ENCODE results near the gene NRXN3. TPM values are rescaled to one million over a fixed set of nuclear protein-coding genes. Genes with fewer than 3 reads are reported as not detected.
"Not testable (repeated sequence)": the region's sequence is repeated elsewhere in the genome, so short reads cannot be mapped to it uniquely, and the experiment has no call there.

NRXN3 gene
- total RNA-seq, 5 donors from 2014 or later (not counting 1 experiment from before 2014, with no cell fraction given): not detected

- Mint-ChIP-seq H3K36me3 (no peaks in the 10 kb centered on the region), H3K4me1 (no peaks in the 10 kb centered on the region), H3K27ac (no peak overlapping the region), H3K9me3 (peaks cover 0 to 8% (median 2%) of the 10 kb centered on the region in 3 donors), H3K27me3 (peaks cover 0 to 6% of the 10 kb centered on the region in 2 donors), H3K4me3 (no peak overlapping the region)
- Histone ChIP-seq H3K9me3 (no peaks in the 10 kb centered on the region), H3K36me3 (ENCODE audit: control insufficient read depth in 2 of 2, extremely low read depth in 1 of 2, insufficient read depth in 1 of 2, low read length in 1 of 2) (no peaks in the 10 kb centered on the region), H3K27ac (ENCODE audit: low read length) (no peak overlapping the region), H3K4me3 (ENCODE audit: control insufficient read depth in 1 of 2, extremely low read depth in 1 of 2, low read length in 1 of 2) (no peak overlapping the region), H3K27me3 (replicated peaks in 1 of 2; ENCODE audit: control insufficient read depth in 2 of 2, extremely low read depth in 1 of 2, insufficient read depth in 2 of 2, low read length in 1 of 2) (no peaks in the 10 kb centered on the region), H3K4me1 (ENCODE audit: control insufficient read depth in 1 of 2, extremely low read depth in 1 of 2, insufficient read depth in 2 of 2, low read length in 2 of 2) (no peaks in the 10 kb centered on the region)
- POLR2A ChIA-PET: no interaction called here
- no peak for DNase-seq
- no peak for ATAC-seq (replicated peaks in 1 of 4)
- CTCF ChIA-PET: no interaction called here
- 60% methylated on average over 1 of the region's 5 CpGs for WGBS (ENCODE audit: insufficient coverage)
Observed at GRCh38 chr14:78479127-78479780, 309.1 kb downstream of the NRXN3 start.

GRCh38 chr14:78484028-78484427 lies 313.9 kb downstream of the NRXN3 start:
- no peak overlapping the region for H3K4me3 Mint-ChIP-seq
- no peak for ATAC-seq (replicated peaks in 1 of 4)
- no peak overlapping the region for H3K27ac ChIP-seq (ENCODE audit: low read length)
- no peaks in the 10 kb centered on the region for H3K4me1 Mint-ChIP-seq
- POLR2A ChIA-PET: no interaction called here
- H3K4me1 ChIP-seq (ENCODE audit: control insufficient read depth in 1 of 2, extremely low read depth in 1 of 2, insufficient read depth in 2 of 2, low read length in 2 of 2): no peaks in the 10 kb centered on the region
- H3K9me3 ChIP-seq: no peaks in the 10 kb centered on the region
- H3K9me3 Mint-ChIP-seq: no peaks in the 10 kb centered on the region
- H3K27me3 Mint-ChIP-seq: no peaks in the 10 kb centered on the region
- no peaks in the 10 kb centered on the region for H3K27me3 ChIP-seq (replicated peaks in 1 of 2; ENCODE audit: control insufficient read depth in 2 of 2, extremely low read depth in 1 of 2, insufficient read depth in 2 of 2, low read length in 1 of 2)
- WGBS (ENCODE audit: insufficient coverage): no CpG with 5 or more reads among the region's 2 CpGs
- no peak overlapping the region for H3K27ac Mint-ChIP-seq
- H3K4me3 ChIP-seq (ENCODE audit: control insufficient read depth in 1 of 2, extremely low read depth in 1 of 2, low read length in 1 of 2): no peak overlapping the region
- CTCF ChIA-PET: no interaction called here
- DNase-seq: no peak
- H3K36me3 ChIP-seq (ENCODE audit: control insufficient read depth in 2 of 2, extremely low read depth in 1 of 2, insufficient read depth in 1 of 2, low read length in 1 of 2): no peaks in the 10 kb centered on the region
- H3K36me3 Mint-ChIP-seq: no peaks in the 10 kb centered on the region

- CTCF ChIA-PET: no interaction called here
- Mint-ChIP-seq H3K4me3 (no peak overlapping the region), H3K27ac (no peak overlapping the region), H3K4me1 (no peaks in the 10 kb centered on the region), H3K27me3 (no peaks in the 10 kb centered on the region), H3K36me3 (no peaks in the 10 kb centered on the region), H3K9me3 (no peaks in the 10 kb centered on the region)
- Histone ChIP-seq H3K4me3 (ENCODE audit: control insufficient read depth in 1 of 2, extremely low read depth in 1 of 2, low read length in 1 of 2) (no peak overlapping the region), H3K27me3 (replicated peaks in 1 of 2; ENCODE audit: control insufficient read depth in 2 of 2, extremely low read depth in 1 of 2, insufficient read depth in 2 of 2, low read length in 1 of 2) (no peaks in the 10 kb centered on the region), H3K36me3 (ENCODE audit: control insufficient read depth in 2 of 2, extremely low read depth in 1 of 2, insufficient read depth in 1 of 2, low read length in 1 of 2) (no peaks in the 10 kb centered on the region), H3K9me3 (no peaks in the 10 kb centered on the region), H3K4me1 (ENCODE audit: control insufficient read depth in 1 of 2, extremely low read depth in 1 of 2, insufficient read depth in 2 of 2, low read length in 2 of 2) (no peaks in the 10 kb centered on the region), H3K27ac (ENCODE audit: low read length) (no peak overlapping the region)
- no peak for ATAC-seq (replicated peaks in 1 of 4)
- no peak for DNase-seq
- POLR2A ChIA-PET: no interaction called here
Observed at GRCh38 chr14:78486081-78486480, 315.9 kb downstream of the NRXN3 start.

GRCh38 chr14:78486621-78487020 lies 316.4 kb downstream of the NRXN3 start:
- Histone ChIP-seq H3K27ac (ENCODE audit: low read length) (no peak overlapping the region), H3K4me1 (ENCODE audit: control insufficient read depth in 1 of 2, extremely low read depth in 1 of 2, insufficient read depth in 2 of 2, low read length in 2 of 2) (no peaks in the 10 kb centered on the region), H3K27me3 (replicated peaks in 1 of 2; ENCODE audit: control insufficient read depth in 2 of 2, extremely low read depth in 1 of 2, insufficient read depth in 2 of 2, low read length in 1 of 2) (no peaks in the 10 kb centered on the region), H3K9me3 (no peaks in the 10 kb centered on the region), H3K36me3 (ENCODE audit: control insufficient read depth in 2 of 2, extremely low read depth in 1 of 2, insufficient read depth in 1 of 2, low read length in 1 of 2) (no peaks in the 10 kb centered on the region), H3K4me3 (ENCODE audit: control insufficient read depth in 1 of 2, extremely low read depth in 1 of 2, low read length in 1 of 2) (no peak overlapping the region)
- no peak overlapping the region for H3K4me3 Mint-ChIP-seq
- no peak for DNase-seq
- no peaks in the 10 kb centered on the region for H3K27me3 Mint-ChIP-seq
- no CpG with 5 or more reads among the region's 1 CpG for WGBS (ENCODE audit: insufficient coverage)
- no peaks in the 10 kb centered on the region for H3K4me1 Mint-ChIP-seq
- no peak overlapping the region for H3K27ac Mint-ChIP-seq
- ChIA-PET CTCF (no interaction called here), POLR2A (no interaction called here)
- H3K36me3 Mint-ChIP-seq: no peaks in the 10 kb centered on the region
- H3K9me3 Mint-ChIP-seq: no peaks in the 10 kb centered on the region
- ATAC-seq (replicated peaks in 1 of 4): no peak

GRCh38 chr14:78487573-78487972 lies 317.4 kb downstream of the NRXN3 start:
- CTCF ChIA-PET; H3K36me3 ChIP-seq (ENCODE audit: control insufficient read depth in 2 of 2, extremely low read depth in 1 of 2, insufficient read depth in 1 of 2, low read length in 1 of 2); H3K27me3 Mint-ChIP-seq; H3K27me3 ChIP-seq (replicated peaks in 1 of 2; ENCODE audit: control insufficient read depth in 2 of 2, extremely low read depth in 1 of 2, insufficient read depth in 2 of 2, low read length in 1 of 2); ATAC-seq (replicated peaks in 1 of 4); H3K9me3 ChIP-seq; H3K27ac ChIP-seq (ENCODE audit: low read length); H3K4me1 Mint-ChIP-seq; DNase-seq; H3K4me3 ChIP-seq (ENCODE audit: control insufficient read depth in 1 of 2, extremely low read depth in 1 of 2, low read length in 1 of 2); POLR2A ChIA-PET; H3K4me3 Mint-ChIP-seq; H3K36me3 Mint-ChIP-seq; H3K27ac Mint-ChIP-seq; H3K4me1 ChIP-seq (ENCODE audit: control insufficient read depth in 1 of 2, extremely low read depth in 1 of 2, insufficient read depth in 2 of 2, low read length in 2 of 2); H3K9me3 Mint-ChIP-seq: not testable (repeated sequence)
- no CpG with 5 or more reads among the region's 2 CpGs for whole genome bisulfite sequencing (ENCODE audit: insufficient coverage)

- H3K4me3 Mint-ChIP-seq: no peak overlapping the region
- H3K36me3 ChIP-seq (ENCODE audit: control insufficient read depth in 2 of 2, extremely low read depth in 1 of 2, insufficient read depth in 1 of 2, low read length in 1 of 2): no peaks in the 10 kb centered on the region
- ATAC-seq (replicated peaks in 1 of 4): no peak
- WGBS (ENCODE audit: insufficient coverage): 71% methylated on average over 3 of the region's 4 CpGs
- CTCF ChIA-PET: no interaction called here
- H3K27me3 Mint-ChIP-seq: no peaks in the 10 kb centered on the region
- H3K9me3 Mint-ChIP-seq: no peaks in the 10 kb centered on the region
- no peaks in the 10 kb centered on the region for H3K4me1 ChIP-seq (ENCODE audit: control insufficient read depth in 1 of 2, extremely low read depth in 1 of 2, insufficient read depth in 2 of 2, low read length in 2 of 2)
- no peaks in the 10 kb centered on the region for H3K4me1 Mint-ChIP-seq
- DNase-seq: no peak
- no peak overlapping the region for H3K27ac ChIP-seq (ENCODE audit: low read length)
- POLR2A ChIA-PET: no interaction called here
- H3K4me3 ChIP-seq (ENCODE audit: control insufficient read depth in 1 of 2, extremely low read depth in 1 of 2, low read length in 1 of 2): no peak overlapping the region
- no peaks in the 10 kb centered on the region for H3K27me3 ChIP-seq (replicated peaks in 1 of 2; ENCODE audit: control insufficient read depth in 2 of 2, extremely low read depth in 1 of 2, insufficient read depth in 2 of 2, low read length in 1 of 2)
- no peaks in the 10 kb centered on the region for H3K36me3 Mint-ChIP-seq
- H3K9me3 ChIP-seq: no peaks in the 10 kb centered on the region
- no peak overlapping the region for H3K27ac Mint-ChIP-seq
Observed at GRCh38 chr14:78488938-78489337, 318.8 kb downstream of the NRXN3 start.

- Histone ChIP-seq H3K4me1 (ENCODE audit: control insufficient read depth in 1 of 2, extremely low read depth in 1 of 2, insufficient read depth in 2 of 2, low read length in 2 of 2) (no peaks in the 10 kb centered on the region), H3K27ac (ENCODE audit: low read length) (no peak overlapping the region), H3K4me3 (ENCODE audit: control insufficient read depth in 1 of 2, extremely low read depth in 1 of 2, low read length in 1 of 2) (no peak overlapping the region), H3K27me3 (replicated peaks in 1 of 2; ENCODE audit: control insufficient read depth in 2 of 2, extremely low read depth in 1 of 2, insufficient read depth in 2 of 2, low read length in 1 of 2) (no peaks in the 10 kb centered on the region), H3K9me3 (no peaks in the 10 kb centered on the region), H3K36me3 (ENCODE audit: control insufficient read depth in 2 of 2, extremely low read depth in 1 of 2, insufficient read depth in 1 of 2, low read length in 1 of 2) (no peaks in the 10 kb centered on the region)
- H3K4me1 Mint-ChIP-seq: no peaks in the 10 kb centered on the region
- ATAC-seq (replicated peaks in 1 of 4) (no peak), DNase-seq (no peak)
- H3K27ac Mint-ChIP-seq: no peak overlapping the region
- H3K9me3 Mint-ChIP-seq: no peaks in the 10 kb centered on the region
- H3K4me3 Mint-ChIP-seq: no peak overlapping the region
- H3K27me3 Mint-ChIP-seq: no peaks in the 10 kb centered on the region
- H3K36me3 Mint-ChIP-seq: no peaks in the 10 kb centered on the region
- POLR2A ChIA-PET: no interaction called here
- WGBS (ENCODE audit: insufficient coverage): no CpG with 5 or more reads among the region's 7 CpGs
- CTCF ChIA-PET: interaction anchor here in 1 of 2 donors (1.0 kb wide), 1 partner anchor 9 kb away, joined by 3 read pairs; no protein-coding TSS in a partner anchor
Observed at GRCh38 chr14:78491048-78491447, 320.9 kb downstream of the NRXN3 start.
